K562 (cell line): ENCODE measurements around the gene HLA-DRB1.

Source experiments
- CHD1 ChIP-seq: fragments of 200-600 bp; sonication (generic); IDR thresholded peaks from one replicate; pipeline ENCODE4 v1.6.1; 2012; ENCODE audit warnings: mild to moderate bottlenecking, moderate library complexity, low read length, inconsistent platforms
- CSDE1 ChIP-seq, 2 experiments: fragments of 450-650 bp; IDR thresholded peaks; 2 replicates each; pipeline ENCODE4 v1.6.1; 2016; ENCODE audit warnings: mild to moderate bottlenecking in 1 of 2
- DDX20 ChIP-seq: fragments of 450-650 bp; IDR thresholded peaks from 2 replicates; pipeline ENCODE4 v1.6.1; 2016; ENCODE audit warnings: missing genetic modification characterization, low read depth, mild to moderate bottlenecking, missing compliant biosample characterization, moderate library complexity
- HNRNPLL ChIP-seq: fragments of 200-400 bp; formaldehyde crosslinking; IDR thresholded peaks from 2 replicates; pipeline ENCODE4 v1.6.1; 2017; ENCODE audit warnings: low read length, low read depth, mild to moderate bottlenecking; ENCODE audit not compliant: poor library complexity, severe bottlenecking
- RAD21 ChIP-seq, 2 experiments: fragments of 250-450 bp in 1 of 2; fragments of 450-650 bp in 1 of 2; sonication (Bioruptor Pico) in 1 of 2; formaldehyde crosslinking in 1 of 2; IDR thresholded peaks in 1 of 2; conservative IDR thresholded peaks in 1 of 2; 2 replicates each; pipeline versions ENCODE4 v1.4.0 to v1.8.0; 2020 to 2022; ENCODE audit warnings: mild to moderate bottlenecking in 2 of 2, moderate library complexity in 1 of 2
- SMARCC2 ChIP-seq: fragments of 450-650 bp; IDR thresholded peaks from 2 replicates; pipeline ENCODE4 v1.6.1; 2017; ENCODE audit warnings: antibody characterized with exemption, moderate library complexity, mild to moderate bottlenecking, low read depth
- SPI1 ChIP-seq: IDR thresholded peaks from 2 replicates; pipeline ENCODE4 v1.6.1; 2011; ENCODE audit warnings: low read depth, low read length, control low read depth, borderline replicate concordance
- TEAD4 ChIP-seq, 2 experiments: sonication (generic) in 1 of 2; formaldehyde crosslinking in 1 of 2; IDR thresholded peaks; 2 replicates each; pipeline versions ENCODE4 v1.6.1 to v1.8.0; 2012 to 2022; ENCODE audit warnings: borderline replicate concordance in 1 of 2, inconsistent platforms in 1 of 2, low read length in 1 of 2, mild to moderate bottlenecking in 1 of 2, missing genetic modification reagents in 1 of 2

GRCh38 chr6:32566957-32567356, 22.7 kb downstream of the HLA-DRB1 start:
- TF ChIP-seq HNRNPLL = no peak
- no peak for TF ChIP-seq SMARCC2
- TF ChIP-seq DDX20 (tag) = no peak
- TF ChIP-seq CSDE1 (IDR thresholded peaks at IDR 0.05) = no peak
- TF ChIP-seq CHD1 = no peak
- no peak for TF ChIP-seq SPI1
- no peak for TF ChIP-seq RAD21 (CRISPR knock-in tag; conservative IDR thresholded peaks at IDR 0.05 in 1 of 2, IDR thresholded peaks at IDR 0.05 in 1 of 2)
- TF ChIP-seq TEAD4 (IDR thresholded peaks at IDR 0.05; ENCODE audit: low read length) = no peak
- TF ChIP-seq TEAD4 (CRISPR knock-in tag; IDR thresholded peaks at IDR 0.05; ENCODE audit: borderline replicate concordance) = no peak
